GM12892 (cell line): ENCODE results near the gene SHISA8.

Source experiments
- POLR2A ChIP-seq: IDR thresholded peaks from 2 replicates; pipeline ENCODE4 v1.6.1; 2011; ENCODE audit warnings: low read depth, low read length, control low read depth
- TAF1 ChIP-seq: IDR thresholded peaks from 2 replicates; pipeline ENCODE4 v1.6.1; 2011; ENCODE audit warnings: low read depth, mild to moderate bottlenecking, control low read depth, low read length, borderline replicate concordance

DNA sequence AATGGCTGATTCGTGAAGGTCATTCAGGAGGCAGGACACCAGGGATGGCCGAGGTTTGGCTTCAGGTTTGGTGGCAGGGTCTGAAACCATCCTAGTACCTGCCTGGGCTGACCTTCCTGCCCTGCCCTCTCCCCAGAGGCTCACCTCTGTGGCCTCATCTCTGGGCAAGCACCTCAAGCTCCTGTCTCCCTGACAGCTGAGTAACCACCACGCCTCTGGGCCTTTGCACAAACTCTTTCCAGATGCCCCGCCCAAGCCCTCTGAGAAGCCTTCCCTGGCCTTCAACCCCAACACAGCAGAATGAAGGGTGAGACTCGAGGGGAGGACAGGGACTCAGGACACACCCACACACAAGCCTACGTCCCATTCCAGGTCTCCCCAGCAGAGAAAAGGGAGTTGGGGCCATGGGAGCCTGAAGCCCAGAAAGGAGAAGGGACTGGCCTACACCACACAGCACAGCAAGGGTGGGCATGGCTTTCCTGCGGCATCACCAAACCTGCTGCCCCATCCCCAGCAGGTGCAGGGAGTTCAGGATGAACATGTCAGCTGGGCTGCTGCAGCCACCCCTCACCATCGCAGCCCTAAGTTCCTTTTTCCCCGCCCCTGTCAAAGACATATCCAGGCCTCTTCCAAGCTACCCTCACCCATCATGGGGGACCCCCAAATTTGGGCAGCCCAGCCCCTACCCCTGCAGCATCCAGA lies 2.4 kb downstream of the SHISA8 start:
- no peak for TF ChIP-seq TAF1
- TF ChIP-seq POLR2A: no peak
